Measurements from ENCODE around the gene KIAA1671.

Gene KIAA1671

GRCh38 chr22:24984122-24984521 is 31.6 kb downstream of the KIAA1671 start:
- no peak for TF ChIP-seq CTCF (IDR thresholded peaks at IDR 0.05; ENCODE audit: low read depth, low read length)
- no peak for DNase-seq (ENCODE audit: low read depth in 2 of 2)
- no peak overlapping the region for H3K4me3 ChIP-seq (replicated peaks in 1 of 2; ENCODE audit: low read depth in 2 of 2, low read length in 2 of 2)

GRCh38 chr22:24985826-24986214 is 33.3 kb downstream of the KIAA1671 start:
- no peak for TF ChIP-seq CTCF (IDR thresholded peaks at IDR 0.05; ENCODE audit: low read depth, low read length)
- peak overlapping the region in 1 of 2 donors; percentile 13 for H3K4me3 ChIP-seq (replicated peaks in 1 of 2; ENCODE audit: low read depth in 2 of 2, low read length in 2 of 2)
- peak; percentile 96 to 97 for DNase-seq (ENCODE audit: low read depth in 2 of 2)

GRCh38 chr22:24986816-24987215 is 34.3 kb downstream of the KIAA1671 start:
- H3K4me3 ChIP-seq (replicated peaks in 1 of 2; ENCODE audit: low read depth in 2 of 2, low read length in 2 of 2): no peak overlapping the region
- DNase-seq (ENCODE audit: low read depth in 2 of 2): no peak
- no peak for TF ChIP-seq CTCF (IDR thresholded peaks at IDR 0.05; ENCODE audit: low read depth, low read length)

- TF ChIP-seq CTCF (IDR thresholded peaks at IDR 0.05; ENCODE audit: low read depth, low read length): no peak
- H3K4me3 ChIP-seq (replicated peaks in 1 of 2; ENCODE audit: low read depth in 2 of 2, low read length in 2 of 2): no peak overlapping the region
- DNase-seq (ENCODE audit: low read depth in 2 of 2): no peak
These were observed 36.6 kb downstream of the KIAA1671 start for GRCh38 chr22:24989135-24989534.

GRCh38 chr22:24989541-24989951 is 37.0 kb downstream of the KIAA1671 start:
- no peak overlapping the region for H3K4me3 ChIP-seq (replicated peaks in 1 of 2; ENCODE audit: low read depth in 2 of 2, low read length in 2 of 2)
- no peak for TF ChIP-seq CTCF (IDR thresholded peaks at IDR 0.05; ENCODE audit: low read depth, low read length)
- peak; percentile 53 to 78 for DNase-seq (ENCODE audit: low read depth in 2 of 2)

GRCh38 chr22:24990344-24990905 is 37.9 kb downstream of the KIAA1671 start:
- DNase-seq (ENCODE audit: low read depth in 2 of 2): no peak
- TF ChIP-seq CTCF (IDR thresholded peaks at IDR 0.05; ENCODE audit: low read depth, low read length): no peak
- no peak overlapping the region for H3K4me3 ChIP-seq (replicated peaks in 1 of 2; ENCODE audit: low read depth in 2 of 2, low read length in 2 of 2)

- no peak overlapping the region for H3K4me3 ChIP-seq (replicated peaks in 1 of 2; ENCODE audit: low read depth in 2 of 2, low read length in 2 of 2)
- no peak for TF ChIP-seq CTCF (IDR thresholded peaks at IDR 0.05; ENCODE audit: low read depth, low read length)
- DNase-seq (ENCODE audit: low read depth in 2 of 2): no peak
These were observed 40.4 kb downstream of the KIAA1671 start for GRCh38 chr22:24992946-24993345.
